ENCODE data around the gene AK5. TPM values are rescaled to one million over a fixed set of nuclear protein-coding genes. Genes with fewer than 3 reads are reported as not detected.

Gene AK5
- polyA plus RNA-seq, 1 donor (not counting 4 experiments of a cell fraction or from before 2014, with no cell fraction given) = 0.30 TPM

DNA sequence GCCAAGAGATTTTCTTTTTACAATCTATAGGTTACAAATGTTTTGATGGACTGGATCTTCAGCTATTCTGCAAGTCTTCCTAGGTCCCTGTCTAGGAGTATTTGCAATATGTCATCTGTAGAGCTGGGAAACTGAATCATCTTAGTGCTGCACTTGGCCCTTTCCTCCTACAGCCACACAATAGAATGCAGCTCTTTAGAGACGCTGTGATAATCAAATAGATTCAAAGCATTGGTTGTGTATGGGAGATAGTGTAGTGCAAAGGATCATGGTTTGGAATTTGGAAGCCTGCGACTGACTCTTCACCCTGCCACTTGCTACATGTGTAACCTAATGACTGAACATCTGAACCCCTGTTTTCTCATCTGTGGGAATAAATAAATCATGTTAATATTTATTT lies 93.7 kb downstream of the AK5 start:
- peaks cover 5% of the 10 kb centered on the region for H3K4me1 ChIP-seq (ENCODE audit: control insufficient read depth, extremely low read depth, insufficient read depth, low read length)
- H3K27me3 ChIP-seq (ENCODE audit: control insufficient read depth, extremely low read depth, insufficient read depth, low read length) = no peaks in the 10 kb centered on the region
- H3K36me3 ChIP-seq (ENCODE audit: control insufficient read depth in 2 of 2, extremely low read depth in 1 of 2, insufficient read depth in 2 of 2, low read length in 2 of 2) = no peaks in the 10 kb centered on the region
- H3K4me2 ChIP-seq (ENCODE audit: control insufficient read depth, extremely low read depth, insufficient read depth, low read depth, low read length) = no peak overlapping the region
- H3K9ac ChIP-seq (ENCODE audit: control insufficient read depth, extremely low read depth, insufficient read depth, low read length) = no peak overlapping the region
- no peak overlapping the region for H3K27ac ChIP-seq (ENCODE audit: control insufficient read depth, insufficient read depth, low read length)
- dilution Hi-C loops (cut with MboI; ENCODE audit: extremely low pct_ligation_motif_present, low sequenced_read_pairs) = no loop called here
- no peaks in the 10 kb centered on the region for H4K20me1 ChIP-seq (ENCODE audit: control insufficient read depth, extremely low read depth, insufficient read depth, low read length)
- H3K79me2 ChIP-seq (ENCODE audit: control insufficient read depth, insufficient read depth, low read length) = no peaks in the 10 kb centered on the region
- no peak for DNase-seq (ENCODE audit: low read depth, low spot score)
- no peaks in the 10 kb centered on the region for H3K9me1 ChIP-seq (ENCODE audit: control insufficient read depth, extremely low read depth, insufficient read depth, low read length)
- H3K4me3 ChIP-seq (ENCODE audit: control insufficient read depth in 2 of 3, extremely low read depth in 1 of 3, insufficient read depth in 2 of 3, low read depth in 1 of 3, low read length in 3 of 3) = no peak overlapping the region
- H2AFZ ChIP-seq (ENCODE audit: control insufficient read depth, low read length) = no peak overlapping the region
- FAIRE-seq = no peak
- H3K9me3 ChIP-seq (ENCODE audit: control insufficient read depth, low read depth, low read length) = no peaks in the 10 kb centered on the region
- TF ChIP-seq, protein P1, sequence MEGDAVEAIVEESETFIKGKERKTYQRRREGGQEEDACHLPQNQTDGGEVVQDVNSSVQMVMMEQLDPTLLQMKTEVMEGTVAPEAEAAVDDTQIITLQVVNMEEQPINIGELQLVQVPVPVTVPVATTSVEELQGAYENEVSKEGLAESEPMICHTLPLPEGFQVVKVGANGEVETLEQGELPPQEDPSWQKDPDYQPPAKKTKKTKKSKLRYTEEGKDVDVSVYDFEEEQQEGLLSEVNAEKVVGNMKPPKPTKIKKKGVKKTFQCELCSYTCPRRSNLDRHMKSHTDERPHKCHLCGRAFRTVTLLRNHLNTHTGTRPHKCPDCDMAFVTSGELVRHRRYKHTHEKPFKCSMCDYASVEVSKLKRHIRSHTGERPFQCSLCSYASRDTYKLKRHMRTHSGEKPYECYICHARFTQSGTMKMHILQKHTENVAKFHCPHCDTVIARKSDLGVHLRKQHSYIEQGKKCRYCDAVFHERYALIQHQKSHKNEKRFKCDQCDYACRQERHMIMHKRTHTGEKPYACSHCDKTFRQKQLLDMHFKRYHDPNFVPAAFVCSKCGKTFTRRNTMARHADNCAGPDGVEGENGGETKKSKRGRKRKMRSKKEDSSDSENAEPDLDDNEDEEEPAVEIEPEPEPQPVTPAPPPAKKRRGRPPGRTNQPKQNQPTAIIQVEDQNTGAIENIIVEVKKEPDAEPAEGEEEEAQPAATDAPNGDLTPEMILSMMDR (optimal IDR thresholded peaks at IDR 0.05 in 1 of 3, IDR thresholded peaks at IDR 0.05 in 1 of 3, conservative IDR thresholded peaks at IDR 0.05 in 1 of 3; ENCODE audit: extremely low read depth in 1 of 3, insufficient read depth in 2 of 3, low read length in 3 of 3) = no peak
- no peak for TF ChIP-seq EZH2 (IDR thresholded peaks at IDR 0.05; ENCODE audit: low read length)

DNA sequence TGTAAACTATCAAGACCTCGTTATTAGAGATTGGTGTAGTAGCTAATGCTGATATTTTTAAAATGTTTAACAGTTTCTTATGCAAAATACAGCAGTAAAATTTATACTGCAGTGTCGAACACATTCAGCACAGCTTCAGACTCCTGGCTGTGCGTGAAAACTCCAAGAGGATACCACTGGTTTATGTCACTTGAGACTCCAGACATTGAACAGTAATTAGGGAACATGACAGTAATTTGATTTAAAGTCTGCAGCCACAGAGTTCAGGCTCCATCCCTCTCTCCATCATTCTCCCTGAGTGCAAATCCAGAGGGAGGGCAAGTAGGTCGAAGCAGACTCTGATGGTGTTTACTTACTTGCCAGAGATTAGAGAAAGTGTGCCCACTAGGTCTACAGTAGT lies 94.2 kb downstream of the AK5 start:
- DNase-seq (ENCODE audit: low read depth, low spot score) (no peak), FAIRE-seq (no peak)
- Histone ChIP-seq H3K4me3 (ENCODE audit: control insufficient read depth in 2 of 3, extremely low read depth in 1 of 3, insufficient read depth in 2 of 3, low read depth in 1 of 3, low read length in 3 of 3) (no peak overlapping the region), H4K20me1 (ENCODE audit: control insufficient read depth, extremely low read depth, insufficient read depth, low read length) (no peaks in the 10 kb centered on the region), H3K9me1 (ENCODE audit: control insufficient read depth, extremely low read depth, insufficient read depth, low read length) (no peaks in the 10 kb centered on the region), H2AFZ (ENCODE audit: control insufficient read depth, low read length) (no peak overlapping the region), H3K4me2 (ENCODE audit: control insufficient read depth, extremely low read depth, insufficient read depth, low read depth, low read length) (no peak overlapping the region), H3K36me3 (ENCODE audit: control insufficient read depth in 2 of 2, extremely low read depth in 1 of 2, insufficient read depth in 2 of 2, low read length in 2 of 2) (no peaks in the 10 kb centered on the region), H3K27ac (ENCODE audit: control insufficient read depth, insufficient read depth, low read length) (no peak overlapping the region), H3K9me3 (ENCODE audit: control insufficient read depth, low read depth, low read length) (no peaks in the 10 kb centered on the region), H3K79me2 (ENCODE audit: control insufficient read depth, insufficient read depth, low read length) (no peaks in the 10 kb centered on the region), H3K27me3 (ENCODE audit: control insufficient read depth, extremely low read depth, insufficient read depth, low read length) (no peaks in the 10 kb centered on the region), H3K4me1 (ENCODE audit: control insufficient read depth, extremely low read depth, insufficient read depth, low read length) (peaks cover 2% of the 10 kb centered on the region), H3K9ac (ENCODE audit: control insufficient read depth, extremely low read depth, insufficient read depth, low read length) (no peak overlapping the region)
- TF ChIP-seq EZH2 (IDR thresholded peaks at IDR 0.05; ENCODE audit: low read length) = no peak
- TF ChIP-seq, protein P1 (optimal IDR thresholded peaks at IDR 0.05 in 1 of 3, IDR thresholded peaks at IDR 0.05 in 1 of 3, conservative IDR thresholded peaks at IDR 0.05 in 1 of 3; ENCODE audit: extremely low read depth in 1 of 3, insufficient read depth in 2 of 3, low read length in 3 of 3) = no peak
- dilution Hi-C loops (cut with MboI; ENCODE audit: extremely low pct_ligation_motif_present, low sequenced_read_pairs) = no loop called here
